ENCODE data around the gene HRH2. TPM values are rescaled to one million over a fixed set of nuclear protein-coding genes. Genes with fewer than 3 reads are reported as not detected.

Gene HRH2
- total RNA-seq, 1 experiment from 2014 or later, result not detected

- H2AFZ ChIP-seq, result no peak overlapping the region
Measured at GRCh38 chr5:175733017-175733416, 75.1 kb downstream of the HRH2 start.

GRCh38 chr5:175734016-175734415 is 76.1 kb downstream of the HRH2 start:
- H3K79me2 ChIP-seq (ENCODE audit: low read depth), result no peaks in the 10 kb centered on the region
- intact Hi-C loops (cut with micrococcal nuclease; ENCODE audit: unreplicated experiment), result loop anchor here (5.0 kb wide), 1 partner anchor 133 kb away; no protein-coding TSS in a partner anchor
- CTCF ChIA-PET, result no interaction called here

More at GRCh38 chr5:175733017-175733416, 75.1 kb downstream of the HRH2 start:
- DNase-seq, result no peak
- H3K27me3 ChIP-seq (ENCODE audit: insufficient read depth, low read depth), result no peaks in the 10 kb centered on the region
- H3K36me3 ChIP-seq (ENCODE audit: low read depth), result no peaks in the 10 kb centered on the region
- no peaks in the 10 kb centered on the region for H3K79me2 ChIP-seq (ENCODE audit: low read depth)
- no peaks in the 10 kb centered on the region for H3K9me2 ChIP-seq (ENCODE audit: insufficient read depth)
- no peak overlapping the region for H3K4me2 ChIP-seq
- H3K27ac ChIP-seq, result no peak overlapping the region
- no TSS peak for BruUV-seq (replicated peaks)
- intact Hi-C loops (cut with micrococcal nuclease; ENCODE audit: unreplicated experiment), result loop anchor here (5.0 kb wide), 1 partner anchor 134 kb away; no protein-coding TSS in a partner anchor
- POLR2A ChIA-PET (ENCODE audit: unreplicated experiment), result no interaction called here
- no peaks in the 10 kb centered on the region for H3F3A ChIP-seq (ENCODE audit: insufficient read depth, low read depth)
- no peak for TF ChIP-seq CTCF (conservative IDR thresholded peaks at IDR 0.05)
- H3K4me1 ChIP-seq (replicated peaks; ENCODE audit: insufficient read depth), result no peaks in the 10 kb centered on the region
- no peak overlapping the region for H3K4me3 ChIP-seq
- CTCF ChIA-PET, result no interaction called here
- no peaks in the 10 kb centered on the region for H3K9me3 ChIP-seq (ENCODE audit: insufficient read depth, low read depth)
- H4K20me1 ChIP-seq (ENCODE audit: insufficient read depth), result no peaks in the 10 kb centered on the region

GRCh38 chr5:175734501-175734900 is 76.6 kb downstream of the HRH2 start:
- Histone ChIP-seq H3K4me2 (no peak overlapping the region), H3K27ac (no peak overlapping the region), H3K36me3 (ENCODE audit: low read depth) (no peaks in the 10 kb centered on the region), H3K9me2 (ENCODE audit: insufficient read depth) (no peaks in the 10 kb centered on the region), H3K4me3 (no peak overlapping the region), H3K4me1 (replicated peaks; ENCODE audit: insufficient read depth) (no peaks in the 10 kb centered on the region), H3K27me3 (ENCODE audit: insufficient read depth, low read depth) (peaks cover 12% of the 10 kb centered on the region; the same call in 1 of the 2 replicates), H3F3A (ENCODE audit: insufficient read depth, low read depth) (no peaks in the 10 kb centered on the region), H3K79me2 (ENCODE audit: low read depth) (no peaks in the 10 kb centered on the region), H3K9me3 (ENCODE audit: insufficient read depth, low read depth) (no peaks in the 10 kb centered on the region), H2AFZ (no peak overlapping the region), H4K20me1 (ENCODE audit: insufficient read depth) (no peaks in the 10 kb centered on the region)
- POLR2A ChIA-PET (ENCODE audit: unreplicated experiment), result no interaction called here
- no TSS peak for BruUV-seq (replicated peaks)
- CTCF ChIA-PET, result no interaction called here
- TF ChIP-seq EZH2 (IDR thresholded peaks at IDR 0.05; ENCODE audit: low read depth), result no peak
- no peak for TF ChIP-seq CTCF (conservative IDR thresholded peaks at IDR 0.05)
- DNase-seq, result no peak
- intact Hi-C loops (cut with micrococcal nuclease; ENCODE audit: unreplicated experiment), result loop anchor here (5.0 kb wide), 1 partner anchor 133 kb away; no protein-coding TSS in a partner anchor

More at GRCh38 chr5:175734016-175734415, 76.1 kb downstream of the HRH2 start:
- H3K9me2 ChIP-seq (ENCODE audit: insufficient read depth), result no peaks in the 10 kb centered on the region
- H3K36me3 ChIP-seq (ENCODE audit: low read depth), result no peaks in the 10 kb centered on the region
- POLR2A ChIA-PET (ENCODE audit: unreplicated experiment), result no interaction called here
- no peaks in the 10 kb centered on the region for H3K4me1 ChIP-seq (replicated peaks; ENCODE audit: insufficient read depth)
- no peaks in the 10 kb centered on the region for H3F3A ChIP-seq (ENCODE audit: insufficient read depth, low read depth)
- no peaks in the 10 kb centered on the region for H4K20me1 ChIP-seq (ENCODE audit: insufficient read depth)
- no peak for DNase-seq
- no peak for TF ChIP-seq EZH2 (IDR thresholded peaks at IDR 0.05; ENCODE audit: low read depth)
- TF ChIP-seq CTCF (conservative IDR thresholded peaks at IDR 0.05), result no peak
- no TSS peak for BruUV-seq (replicated peaks)
- H3K27me3 ChIP-seq (ENCODE audit: insufficient read depth, low read depth), result peaks cover 7% of the 10 kb centered on the region; the same call in 1 of the 2 replicates
- H3K4me3 ChIP-seq, result no peak overlapping the region
- H3K4me2 ChIP-seq, result no peak overlapping the region
- no peak overlapping the region for H2AFZ ChIP-seq
- no peak overlapping the region for H3K27ac ChIP-seq
- H3K9me3 ChIP-seq (ENCODE audit: insufficient read depth, low read depth), result no peaks in the 10 kb centered on the region

All from PC-9 (cell line).